Gastroesophageal sphincter (tissue), 4 donors: ENCODE measurements around the gene C1orf116. TPM values are rescaled to one million over a fixed set of nuclear protein-coding genes. Genes with fewer than 3 reads are reported as not detected.

Experiments
- ATAC-seq: fragments of 150-250 bp; one replicate; pipeline ENCODE4 v1.9.1; 2016; ENCODE audit warnings: mild to moderate bottlenecking, moderate library complexity
- H3K27ac ChIP-seq, 4 donors: fragments of 200-600 bp; sonication (generic) in 3 of 4; 1 replicate in 3 of 4; 2 replicates in 1 of 4; pipeline ENCODE4 v1.5.1; 2016 to 2019
- H3K27me3 ChIP-seq: fragments of 200-600 bp; sonication (generic); one replicate; pipeline ENCODE4 v1.5.1; 2019
- H3K36me3 ChIP-seq, 2 donors: fragments of 200-600 bp; sonication (generic); one replicate each; pipeline ENCODE4 v1.5.1; 2019; ENCODE audit warnings: control low read depth in 1 of 2
- H3K4me1 ChIP-seq, 3 donors: fragments of 200-600 bp; sonication (generic); 1 replicate in 2 of 3; 2 replicates in 1 of 3; pipeline ENCODE4 v1.5.1; 2016 to 2019; ENCODE audit warnings: control low read depth in 2 of 3
- H3K4me3 ChIP-seq, 2 donors: fragments of 200-600 bp; sonication (generic); one replicate each; pipeline ENCODE4 v1.5.1; 2019; ENCODE audit warnings: mild to moderate bottlenecking in 1 of 2, moderate library complexity in 1 of 2
- H3K9me3 ChIP-seq, 3 donors: fragments of 200-600 bp; sonication (generic); one replicate each; pipeline ENCODE4 v1.5.1; 2017 to 2019; ENCODE audit warnings: control low read depth in 2 of 3
- CTCF ChIP-seq, 4 experiments: fragments of 200-600 bp in 2 of 4; fragments of 450-650 bp in 2 of 4; sonication (generic) in 1 of 4; IDR thresholded peaks; one replicate each; pipeline ENCODE4 v1.5.1; 2017 to 2019; ENCODE audit warnings: antibody characterized with exemption in 4 of 4, mild to moderate bottlenecking in 2 of 4, moderate library complexity in 2 of 4
- EP300 ChIP-seq: sonication (generic); formaldehyde crosslinking; IDR thresholded peaks from one replicate; pipeline ENCODE4 v1.6.1; 2017; ENCODE audit warnings: antibody characterized with exemption, mild to moderate bottlenecking
- POLR2A ChIP-seq, 2 donors: fragments of 450-650 bp; IDR thresholded peaks; one replicate each; pipeline ENCODE4 v1.6.1; 2017; ENCODE audit warnings: antibody characterized with exemption in 2 of 2, mild to moderate bottlenecking in 2 of 2, moderate library complexity in 1 of 2
- POLR2AphosphoS5 ChIP-seq: sonication (generic); formaldehyde crosslinking; IDR thresholded peaks from one replicate; pipeline ENCODE4 v1.6.1; 2017; ENCODE audit warnings: antibody characterized with exemption
- WGBS, 2 donors: methylation state at CpG; one replicate each; pipeline ENCODE4 v1.1.5; 2018; ENCODE audit warnings: low coverage in 1 of 2; 5-methylcytosine and 5-hydroxymethylcytosine counted together
- total RNA-seq, 4 donors: library from RNA; depleted of rRNA; stranded (reverse); fragments of >200 nt; gene quantifications; one replicate each; pipeline ENCODE4 v1.1.0, GENCODE V29; 2016

C1orf116 gene
- total RNA-seq = 1 to 10 TPM in 2 of 4 donors, under 1 TPM in 1, not detected in 1; 0.19 to 3.7 (median 1.4) TPM

- H3K4me3 ChIP-seq = no peak within 1 kb of the TSS
- no peaks in the 10 kb centered on the region for H3K36me3 ChIP-seq
- no peak for TF ChIP-seq POLR2AphosphoS5
- no peak for TF ChIP-seq CTCF (IDR thresholded peaks at IDR 0.05)
- no peak for TF ChIP-seq POLR2A (IDR thresholded peaks at IDR 0.05)
- TF ChIP-seq EP300 = no peak
- WGBS, 2 donors = no CpG with 5 or more reads among the region's 1 CpG
- no peak within 1 kb of the TSS for H3K27ac ChIP-seq
- no peak for ATAC-seq
- peaks cover 23% of the 10 kb centered on the region for H3K27me3 ChIP-seq
- no peaks in the 10 kb centered on the region for H3K4me1 ChIP-seq
- H3K9me3 ChIP-seq = no peaks in the 10 kb centered on the region
Measured at GRCh38 chr1:207032528-207033017, at the start of gene C1orf116. C1orf116 (minus strand) TSS chr1:207032756; CDS start chr1:207027598, 5,158 bp downstream.

- H3K4me3 ChIP-seq = no peak overlapping the region
- H3K27me3 ChIP-seq = no peaks in the 10 kb centered on the region
- 68 to 71% methylated on average over 2 of the region's 2 CpGs for WGBS, 2 donors
- peaks cover 0 to 17% (median 9%) of the 10 kb centered on the region in 3 donors for H3K4me1 ChIP-seq
- ATAC-seq = no peak
- TF ChIP-seq POLR2A (IDR thresholded peaks at IDR 0.05) (no peak), EP300 (no peak), POLR2AphosphoS5 (no peak), CTCF (IDR thresholded peaks at IDR 0.05) (no peak)
- no peak overlapping the region for H3K27ac ChIP-seq
- H3K9me3 ChIP-seq = no peaks in the 10 kb centered on the region
- peaks cover 0 to 22% of the 10 kb centered on the region in 2 donors for H3K36me3 ChIP-seq
Measured at GRCh38 chr1:207081806-207082205, 49.2 kb upstream of the C1orf116 start.

GRCh38 chr1:207081088-207081487 is 48.5 kb upstream of the C1orf116 start:
- peaks cover 0 to 20% (median 12%) of the 10 kb centered on the region in 3 donors for H3K4me1 ChIP-seq
- WGBS, 2 donors = 41 to 43% methylated on average over 2 of the region's 2 CpGs
- TF ChIP-seq POLR2A (IDR thresholded peaks at IDR 0.05) = no peak
- TF ChIP-seq CTCF (IDR thresholded peaks at IDR 0.05) = no peak
- no peak for TF ChIP-seq EP300
- no peaks in the 10 kb centered on the region for H3K27me3 ChIP-seq
- ATAC-seq = no peak
- H3K9me3 ChIP-seq = no peaks in the 10 kb centered on the region
- peaks cover 0 to 22% of the 10 kb centered on the region in 2 donors for H3K36me3 ChIP-seq
- no peak overlapping the region for H3K4me3 ChIP-seq
- H3K27ac ChIP-seq = no peak overlapping the region

GRCh38 chr1:207079706-207080241 is 47.2 kb upstream of the C1orf116 start:
- no peak for ATAC-seq
- 71 to 79% methylated on average over 3 of the region's 6 CpGs for WGBS, 2 donors
- Histone ChIP-seq H3K36me3 (peaks cover 0 to 26% of the 10 kb centered on the region in 2 donors), H3K9me3 (no peaks in the 10 kb centered on the region), H3K4me3 (no peak overlapping the region), H3K27ac (no peak overlapping the region), H3K4me1 (peaks cover 0 to 19% (median 12%) of the 10 kb centered on the region in 3 donors), H3K27me3 (no peaks in the 10 kb centered on the region)
- TF ChIP-seq EP300 (no peak), CTCF (IDR thresholded peaks at IDR 0.05) (no peak), POLR2AphosphoS5 (no peak), POLR2A (IDR thresholded peaks at IDR 0.05) (no peak)

- no peaks in the 10 kb centered on the region for H3K27me3 ChIP-seq
- peaks cover 0 to 15% (median 12%) of the 10 kb centered on the region in 3 donors for H3K4me1 ChIP-seq
- TF ChIP-seq CTCF (IDR thresholded peaks at IDR 0.05) (no peak), POLR2AphosphoS5 (no peak), EP300 (no peak), POLR2A (IDR thresholded peaks at IDR 0.05) (no peak)
- ATAC-seq = no peak
- H3K4me3 ChIP-seq = no peak overlapping the region
- H3K9me3 ChIP-seq = no peaks in the 10 kb centered on the region
- H3K36me3 ChIP-seq = peaks cover 0 to 37% of the 10 kb centered on the region in 2 donors
- WGBS, 2 donors = 67 to 85% methylated on average over 4 to 8 of the region's 11 CpGs
- H3K27ac ChIP-seq = no peak overlapping the region
Measured at GRCh38 chr1:207078578-207079132, 46.1 kb upstream of the C1orf116 start.
